AG04450 (cell line): Measurements from ENCODE around the gene ATRAID. TPM values are rescaled to one million over a fixed set of nuclear protein-coding genes. Genes with fewer than 3 reads are reported as not detected.

ENCODE experiments used
- CTCF ChIA-PET: fragments of 300-600, 350-600 bp; formaldehyde crosslinking; extraction: SDS; loops from one replicate; lab custom pipeline; 2022; ENCODE audit warnings: antibody characterized with exemption, inconsistent platforms; lab: Charles Lee
- POLR2A ChIA-PET: fragments of 350-600 bp; formaldehyde crosslinking; extraction: SDS; loops from one replicate; lab custom pipeline; 2021; ENCODE audit warnings: antibody characterized with exemption, inconsistent platforms; lab: Yijun Ruan, JAX
- DNase-seq: peaks from one replicate; pipeline ENCODE4 v3.0.0-alpha.2; 2011; ENCODE audit warnings: low read depth, low spot score
- H3K27ac ChIP-seq: one replicate; pipeline ENCODE4 v1.5.1; 2012; ENCODE audit warnings: low read depth, low read length, control low read depth
- H3K27me3 ChIP-seq: one replicate; pipeline ENCODE4 v1.6.0; 2012; ENCODE audit warnings: low read length; ENCODE audit not compliant: control insufficient read depth, insufficient read depth
- H3K4me3 ChIP-seq: 2 replicates; pipeline ENCODE4 v1.5.1; 2011; ENCODE audit warnings: mild to moderate bottlenecking, low read depth, low read length, control low read depth
- H3K9me3 ChIP-seq: 2 replicates; pipeline ENCODE4 v1.5.1; 2012; ENCODE audit warnings: low read length; ENCODE audit not compliant: control insufficient read depth, insufficient read depth
- CTCF ChIP-seq: IDR thresholded peaks from 2 replicates; pipeline ENCODE4 v1.5.1; 2011; ENCODE audit warnings: low read depth, low read length, control low read depth, inconsistent platforms
- polyA plus RNA-seq: library from polyadenylated mRNA; depleted of rRNA; stranded (reverse); fragments of >200 nt; gene quantifications from 2 replicates; pipeline ENCODE4 v1.2.3, GENCODE V29; 2011

The ATRAID gene
- polyA plus RNA-seq, 1 experiment = 219 TPM

GRCh38 chr2:27214941-27215340 lies 3.1 kb downstream of the ATRAID start:
- TF ChIP-seq CTCF = no peak
- ChIA-PET POLR2A (no interaction called here), CTCF (no interaction called here)
- no peaks in the 10 kb centered on the region for H3K9me3 ChIP-seq
- H3K4me3 ChIP-seq = no peak overlapping the region
- H3K27me3 ChIP-seq = no peaks in the 10 kb centered on the region
- no peak overlapping the region for H3K27ac ChIP-seq
- no peak for DNase-seq

- no peaks in the 10 kb centered on the region for H3K27me3 ChIP-seq
- no peaks in the 10 kb centered on the region for H3K9me3 ChIP-seq
- DNase-seq = no peak
- ChIA-PET CTCF (no interaction called here), POLR2A (no interaction called here)
- TF ChIP-seq CTCF = no peak
- H3K27ac ChIP-seq = no peak overlapping the region
- peak overlapping the region; percentile 48 for H3K4me3 ChIP-seq
Measured at GRCh38 chr2:27216416-27217137, 4.7 kb downstream of the ATRAID start.

- Histone ChIP-seq H3K9me3 (no peaks in the 10 kb centered on the region), H3K27me3 (no peaks in the 10 kb centered on the region), H3K27ac (peak within 1 kb of the TSS; percentile 42), H3K4me3 (peak within 1 kb of the TSS; percentile 87)
- ChIA-PET CTCF (interaction anchor here (0.6 to 0.9 kb wide), 4 partner anchors 9 to 61 kb away, joined by 3 read pairs; no protein-coding TSS in a partner anchor), POLR2A (interaction anchor here (0.7 kb wide), 1 partner anchor 164 kb away, joined by 4 read pairs; no protein-coding TSS in a partner anchor)
- 0 out of 2 replicates have a peak, but pooled peaks have one; percentile 23 for TF ChIP-seq CTCF
- peak; percentile 44 for DNase-seq
Measured at GRCh38 chr2:27217173-27218121, 5.6 kb downstream of the ATRAID start, which contains the start of gene CAD. Gene CAD, plus strand, starts transcription at chr2:27217369. Its CDS starts 183 bp downstream, at chr2:27217552.

- Histone ChIP-seq H3K4me3 (peak overlapping the region; percentile 87), H3K9me3 (no peaks in the 10 kb centered on the region), H3K27me3 (no peaks in the 10 kb centered on the region), H3K27ac (no peak overlapping the region)
- POLR2A ChIA-PET = no interaction called here
- CTCF ChIA-PET = interaction anchor here (0.6 to 2.1 kb wide), 4 partner anchors 23 to 60 kb away, joined by 3 to 5 read pairs (median 3); no protein-coding TSS in a partner anchor
- TF ChIP-seq CTCF = no peak
- no peak for DNase-seq
Measured at GRCh38 chr2:27218614-27219013, 6.8 kb downstream of the ATRAID start.
